GM19324 (cell line): ENCODE results near the gene ZBTB9.

Experiments
- ATAC-seq: cut with Tn5 transposase; IDR thresholded peaks from one replicate; pipeline ENCODE4 v1.9.1; 2021; ENCODE audit warnings: mild to moderate bottlenecking, moderate library complexity; ENCODE audit not compliant: unreplicated experiment, low FRiP score

Gene ZBTB9

GRCh38 chr6:33454009-33454946, at the start of gene ZBTB9:
TSS of gene ZBTB9 (plus strand) at chr6:33454576. CDS start at chr6:33455101, 525 bp downstream.
- ATAC-seq, result peak; percentile 96

- no peak for ATAC-seq
Observed at GRCh38 chr6:33404884-33405283, 49.5 kb upstream of the ZBTB9 start.

GRCh38 chr6:33405386-33405940, 48.9 kb upstream of the ZBTB9 start:
- ATAC-seq, result no peak

GRCh38 chr6:33406126-33406525, 48.2 kb upstream of the ZBTB9 start:
- no peak for ATAC-seq

GRCh38 chr6:33407132-33407718, 47.2 kb upstream of the ZBTB9 start:
- no peak for ATAC-seq

GRCh38 chr6:33410050-33410710, 44.2 kb upstream of the ZBTB9 start:
- peak; percentile 88 for ATAC-seq

GRCh38 chr6:33410711-33411631, 43.4 kb upstream of the ZBTB9 start, which contains the start of gene PHF1:
TSS of gene PHF1 (plus strand) at chr6:33411014. CDS start at chr6:33412264, 1,250 bp downstream.
- ATAC-seq, result peak; percentile 40

GRCh38 chr6:33411632-33412005, 42.8 kb upstream of the ZBTB9 start:
- no peak for ATAC-seq

- ATAC-seq, result no peak
Observed at GRCh38 chr6:33412140-33413009, 42.0 kb upstream of the ZBTB9 start.

- no peak for ATAC-seq
Observed at GRCh38 chr6:33413241-33414120, 40.9 kb upstream of the ZBTB9 start.

GRCh38 chr6:33414592-33415271, 39.6 kb upstream of the ZBTB9 start:
- no peak for ATAC-seq

- no peak for ATAC-seq
Observed at GRCh38 chr6:33415831-33416230, 38.5 kb upstream of the ZBTB9 start.

- ATAC-seq, result no peak
Observed at GRCh38 chr6:33416386-33417127, 37.8 kb upstream of the ZBTB9 start.

GRCh38 chr6:33417128-33417902, 37.1 kb upstream of the ZBTB9 start:
- peak; percentile 1 for ATAC-seq

- peak; percentile 92 for ATAC-seq
Observed at GRCh38 chr6:33417903-33418689, 36.3 kb upstream of the ZBTB9 start, which contains the start of gene CUTA. TSS of gene CUTA (minus strand) at chr6:33418107. CDS start at chr6:33418000, 107 bp downstream.
